Naive B cell (primary cell): ENCODE data around the gene SPRR3. TPM values are rescaled to one million over a fixed set of nuclear protein-coding genes. Genes with fewer than 3 reads are reported as not detected.

Experiments used
- ATAC-seq, 2 donors: fragments of 150-1000 bp; cut with Tn5 transposase; 2 replicates each; pipeline ENCODE4 v1.10.0; 2021; ENCODE audit warnings: low read depth in 2 of 2, mild to moderate bottlenecking in 2 of 2, moderate library complexity in 2 of 2
- DNase-seq: peaks from one replicate; pipeline ENCODE4 v3.0.0; 2022
- H3K27ac Mint-ChIP-seq, 6 donors: one replicate each; pipeline ENCODE4 v1.8.0; 2020 to 2022; ENCODE audit warnings: mild to moderate bottlenecking in 6 of 6, mixed read lengths in 6 of 6, moderate library complexity in 5 of 6, inconsistent platforms in 2 of 6
- H3K27me3 Mint-ChIP-seq, 3 donors: one replicate each; pipeline ENCODE4 v1.8.0; 2021 to 2022; ENCODE audit warnings: mixed read lengths in 3 of 3, mild to moderate bottlenecking in 1 of 3
- H3K36me3 Mint-ChIP-seq, 2 donors: one replicate each; pipeline ENCODE4 v1.8.0; 2020 to 2022; ENCODE audit warnings: mixed read lengths in 2 of 2, inconsistent platforms in 1 of 2, mild to moderate bottlenecking in 1 of 2
- H3K4me1 Mint-ChIP-seq, 3 donors: one replicate each; pipeline ENCODE4 v1.8.0; 2020 to 2022; ENCODE audit warnings: mixed read lengths in 3 of 3, inconsistent platforms in 1 of 3, mild to moderate bottlenecking in 1 of 3, moderate library complexity in 1 of 3
- H3K4me3 Mint-ChIP-seq, 8 donors: one replicate each; pipeline ENCODE4 v1.8.0; 2020 to 2022; ENCODE audit warnings: mild to moderate bottlenecking in 8 of 8, mixed read lengths in 8 of 8, moderate library complexity in 8 of 8, inconsistent platforms in 2 of 8
- H3K9me3 Mint-ChIP-seq, 7 donors: one replicate each; pipeline ENCODE4 v1.8.0; 2020 to 2022; ENCODE audit warnings: mixed read lengths in 7 of 7, mild to moderate bottlenecking in 5 of 7, inconsistent platforms in 2 of 7, moderate library complexity in 1 of 7
- polyA plus RNA-seq, 6 donors: library from polyadenylated mRNA; unstranded; fragments of 300-500 nt; fragmentation: Illumina TruSeq; gene quantifications; one replicate each; pipeline ENCODE4 v1.2.3, GENCODE V29; 2021; ENCODE audit warnings: low read depth in 6 of 6

The SPRR3 gene
- polyA plus RNA-seq, 6 donors from 2014 or later: not detected

DNA sequence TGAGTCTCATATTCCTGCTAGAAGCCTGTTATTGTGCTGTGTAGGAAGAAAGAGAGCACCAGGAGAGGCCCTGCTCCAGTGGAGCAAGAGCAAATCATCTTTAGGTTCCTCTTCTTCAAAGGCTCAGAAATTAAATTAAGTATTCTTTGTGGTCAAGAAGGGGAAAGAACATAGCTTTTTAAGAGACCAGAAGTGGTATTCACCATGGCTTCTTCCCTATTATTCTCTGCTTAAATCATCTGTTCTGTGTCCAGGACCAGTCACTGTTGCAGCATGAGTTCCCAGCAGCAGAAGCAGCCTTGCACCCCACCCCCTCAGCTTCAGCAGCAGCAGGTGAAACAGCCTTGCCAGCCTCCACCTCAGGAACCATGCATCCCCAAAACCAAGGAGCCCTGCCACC lies 30.5 kb downstream of the SPRR3 start:
- DNase-seq: no peak
- H3K9me3 Mint-ChIP-seq: peaks cover 0 to 18% (median 5%) of the 10 kb centered on the region in 7 donors
- no peak overlapping the region for H3K4me3 Mint-ChIP-seq
- no peaks in the 10 kb centered on the region for H3K36me3 Mint-ChIP-seq
- peaks cover 65 to 76% (median 68%) of the 10 kb centered on the region in 3 donors for H3K27me3 Mint-ChIP-seq
- peaks cover 5 to 10% (median 6%) of the 10 kb centered on the region in 3 donors for H3K4me1 Mint-ChIP-seq
- ATAC-seq: no peak
- no peak overlapping the region for H3K27ac Mint-ChIP-seq

DNA sequence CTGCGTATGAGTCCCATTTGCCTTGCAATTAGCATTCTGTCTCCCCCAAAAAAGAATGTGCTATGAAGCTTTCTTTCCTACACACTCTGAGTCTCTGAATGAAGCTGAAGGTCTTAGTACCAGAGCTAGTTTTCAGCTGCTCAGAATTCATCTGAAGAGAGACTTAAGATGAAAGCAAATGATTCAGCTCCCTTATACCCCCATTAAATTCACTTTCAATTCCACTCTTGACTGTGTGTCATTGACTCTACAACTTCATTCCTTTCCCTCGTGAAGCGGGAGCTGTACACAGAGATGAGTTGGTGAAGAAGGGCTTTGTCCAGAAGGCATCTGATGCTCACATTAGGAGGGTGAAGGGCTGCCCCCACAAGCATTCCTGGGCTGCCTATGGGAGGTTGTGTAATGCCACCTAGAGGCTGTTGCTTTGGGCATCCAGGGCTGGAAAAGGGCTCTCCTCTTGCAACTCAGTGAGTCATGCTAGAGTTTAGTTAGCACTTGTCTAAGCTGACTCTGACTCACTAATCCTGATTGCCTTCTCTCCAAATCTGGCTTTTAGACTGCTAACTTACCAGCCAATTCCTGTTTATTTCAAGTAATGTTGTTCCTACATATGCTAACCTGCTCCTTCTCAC lies 31.2 kb downstream of the SPRR3 start:
- peaks cover 66 to 81% (median 69%) of the 10 kb centered on the region in 3 donors for H3K27me3 Mint-ChIP-seq
- H3K9me3 Mint-ChIP-seq: peaks cover 0 to 18% (median 7%) of the 10 kb centered on the region in 7 donors
- H3K4me3 Mint-ChIP-seq: no peak overlapping the region
- peaks cover 5 to 10% (median 6%) of the 10 kb centered on the region in 3 donors for H3K4me1 Mint-ChIP-seq
- DNase-seq (no peak), ATAC-seq (no peak)
- no peaks in the 10 kb centered on the region for H3K36me3 Mint-ChIP-seq
- H3K27ac Mint-ChIP-seq: no peak overlapping the region

DNA sequence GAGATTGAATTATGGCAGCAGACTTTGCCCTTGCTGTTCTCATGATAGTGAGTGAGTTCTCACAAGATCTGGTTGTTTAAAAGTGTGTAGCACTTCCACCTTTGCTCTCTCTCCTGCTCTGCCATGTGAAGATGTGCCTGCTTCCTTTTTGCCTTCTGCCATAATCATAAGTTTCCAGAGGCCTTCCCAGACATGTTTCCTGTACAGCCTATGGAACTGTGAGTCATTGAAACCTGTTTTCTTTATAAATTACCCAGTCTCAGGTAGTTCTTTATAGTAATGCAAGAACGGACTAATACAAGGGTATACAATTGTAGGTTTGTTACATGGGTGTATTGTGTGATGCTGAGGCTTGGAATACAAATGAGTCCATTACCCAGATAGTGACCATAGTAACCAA lies 33.7 kb downstream of the SPRR3 start:
- no peak overlapping the region for H3K27ac Mint-ChIP-seq
- peaks cover 5 to 10% (median 6%) of the 10 kb centered on the region in 3 donors for H3K4me1 Mint-ChIP-seq
- H3K9me3 Mint-ChIP-seq: peaks cover 0 to 16% (median 4%) of the 10 kb centered on the region in 7 donors
- ATAC-seq (no peak), DNase-seq (no peak)
- no peak overlapping the region for H3K4me3 Mint-ChIP-seq
- H3K36me3 Mint-ChIP-seq: peaks cover 0 to 6% of the 10 kb centered on the region in 2 donors
- peaks cover 60 to 74% (median 64%) of the 10 kb centered on the region in 3 donors for H3K27me3 Mint-ChIP-seq

DNA sequence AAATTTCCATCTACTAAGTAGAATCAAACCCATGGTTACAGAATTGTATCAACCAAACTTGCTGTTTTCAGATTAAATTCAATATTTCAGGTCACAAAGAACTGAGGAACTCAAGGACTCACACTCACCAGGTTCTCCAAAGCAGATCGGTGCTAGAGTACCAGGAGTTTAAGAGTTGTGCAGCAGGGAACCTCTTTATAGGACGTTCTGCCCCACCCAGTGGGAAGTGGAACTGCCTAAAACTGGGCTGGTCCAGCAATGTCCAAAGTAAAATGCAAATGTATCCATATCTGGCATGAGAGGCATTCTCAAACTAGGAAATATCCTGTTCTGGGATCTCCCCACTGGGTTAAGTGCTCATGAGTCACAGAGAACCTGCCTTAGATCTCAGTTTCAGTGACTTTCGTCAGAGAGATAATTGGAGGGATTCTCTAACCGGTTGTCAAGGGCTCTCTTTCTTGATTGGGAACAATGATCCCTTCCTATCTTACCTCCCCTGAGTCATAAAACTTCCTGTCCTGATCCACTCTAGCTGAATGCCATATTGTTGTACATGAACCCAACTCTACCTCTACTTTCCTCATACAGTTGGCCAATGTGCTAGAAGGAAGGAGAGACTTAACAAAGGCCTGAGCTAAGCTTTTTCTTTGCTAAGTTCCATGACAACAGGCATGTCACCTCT lies 39.5 kb downstream of the SPRR3 start, which contains the start of gene SPRR2D:
TSS of gene SPRR2D (minus strand) at position 171 of the 682 bp plus-strand sequence. CDS start 774 bp downstream, outside the sequence.
- DNase-seq (no peak), ATAC-seq (no peak)
- no peak within 1 kb of the TSS for H3K27ac Mint-ChIP-seq
- H3K4me3 Mint-ChIP-seq: no peak within 1 kb of the TSS
- H3K9me3 Mint-ChIP-seq: peaks cover 0 to 10% (median 4%) of the 10 kb centered on the region in 7 donors
- peaks cover 69 to 80% (median 70%) of the 10 kb centered on the region in 3 donors for H3K27me3 Mint-ChIP-seq
- peaks cover 0 to 6% of the 10 kb centered on the region in 2 donors for H3K36me3 Mint-ChIP-seq
- H3K4me1 Mint-ChIP-seq: no peaks in the 10 kb centered on the region

DNA sequence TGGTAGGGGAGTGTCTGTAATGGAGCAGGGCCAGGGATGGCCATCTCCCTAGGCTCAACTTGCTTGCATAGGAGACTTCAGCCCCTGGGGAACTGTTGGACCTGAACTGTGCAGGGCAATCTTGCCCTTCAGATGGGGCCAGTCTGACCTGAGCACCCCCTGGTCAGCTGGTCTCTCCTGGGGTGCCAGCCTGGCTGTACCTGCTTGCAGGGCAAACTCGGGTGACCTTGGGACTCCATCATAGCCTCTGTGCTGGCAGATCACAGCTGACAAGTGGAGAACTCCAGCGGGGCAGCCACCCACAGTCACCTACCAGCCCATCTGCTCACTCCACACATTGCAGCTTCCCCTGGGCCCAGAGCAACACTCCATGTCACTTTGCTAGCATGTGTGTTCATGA lies 47.7 kb downstream of the SPRR3 start:
- Mint-ChIP-seq H3K4me1 (no peaks in the 10 kb centered on the region), H3K27me3 (peaks cover 38 to 65% (median 59%) of the 10 kb centered on the region in 3 donors), H3K27ac (no peak overlapping the region), H3K36me3 (no peaks in the 10 kb centered on the region), H3K9me3 (peaks cover 0 to 13% (median 4%) of the 10 kb centered on the region in 7 donors), H3K4me3 (no peak overlapping the region)
- DNase-seq (no peak), ATAC-seq (no peak)

Other genes starting within 250 kb of the SPRR3 start
- gene KPRP, start 243.7 kb upstream of the SPRR3 start, polyA plus RNA-seq: not detected
- gene LCE1F, start 226.6 kb upstream of the SPRR3 start, polyA plus RNA-seq: not detected
- gene LCE1E, start 215.5 kb upstream of the SPRR3 start, polyA plus RNA-seq: not detected
- gene LCE1D, start 205.0 kb upstream of the SPRR3 start, polyA plus RNA-seq: not detected
- gene LCE1C, start 195.1 kb upstream of the SPRR3 start, polyA plus RNA-seq: not detected
- not detected for gene LCE1B, start 189.8 kb upstream of the SPRR3 start, polyA plus RNA-seq
- not detected for gene LCE1A, start 174.3 kb upstream of the SPRR3 start, polyA plus RNA-seq
- gene LCE6A, start 158.9 kb upstream of the SPRR3 start, polyA plus RNA-seq: not detected
- not detected for gene LCE7A, start 141.8 kb upstream of the SPRR3 start, polyA plus RNA-seq
- not detected for gene SMCP, start 123.4 kb upstream of the SPRR3 start, polyA plus RNA-seq
- gene IVL, start 93.2 kb upstream of the SPRR3 start, polyA plus RNA-seq: not detected
- gene SPRR5, start 54.5 kb upstream of the SPRR3 start, polyA plus RNA-seq: not detected
- not detected for gene SPRR4, start 31.1 kb upstream of the SPRR3 start, polyA plus RNA-seq
- gene SPRR1A, start 17.7 kb upstream of the SPRR3 start, polyA plus RNA-seq: not detected
- gene SPRR1B, start 29.5 kb downstream of the SPRR3 start, polyA plus RNA-seq: not detected
- not detected for gene SPRR2D, start 39.4 kb downstream of the SPRR3 start, polyA plus RNA-seq
- gene SPRR2A, start 55.8 kb downstream of the SPRR3 start, polyA plus RNA-seq: not detected
- not detected for gene SPRR2B, start 69.9 kb downstream of the SPRR3 start, polyA plus RNA-seq
- not detected for gene SPRR2E, start 92.8 kb downstream of the SPRR3 start, polyA plus RNA-seq
- gene SPRR2F, start 111.8 kb downstream of the SPRR3 start, polyA plus RNA-seq: not detected
- gene SPRR2G, start 149.1 kb downstream of the SPRR3 start, polyA plus RNA-seq: not detected
- not detected for gene LELP1, start 201.7 kb downstream of the SPRR3 start, polyA plus RNA-seq
- gene PRR9, start 215.8 kb downstream of the SPRR3 start, polyA plus RNA-seq: not detected